DND-41 (cell line): ENCODE measurements around the gene OR2C3.

Experiments
- ATAC-seq: fragments of 200-7000 bp; cut with Tn5 transposase; 3 replicates; pipeline ENCODE4 v1.9.1; 2021; ENCODE audit warnings: low read depth; ENCODE audit not compliant: insufficient read depth
- DNase-seq: peaks from one replicate; pipeline ENCODE4 v3.0.0-alpha.2; 2020
- H2AFZ ChIP-seq: 2 replicates; pipeline ENCODE4 v1.6.0; 2012; ENCODE audit warnings: low read depth, low read length
- H3K27ac ChIP-seq: 2 replicates; pipeline ENCODE4 v1.5.1; 2012; ENCODE audit warnings: low read length, inconsistent platforms
- H3K27me3 ChIP-seq: fragments of 200-600 bp; sonication (generic); 2 replicates; pipeline ENCODE4 v1.6.0; 2012; ENCODE audit warnings: low read length, mild to moderate bottlenecking, inconsistent platforms; ENCODE audit not compliant: insufficient read depth, poor library complexity
- H3K36me3 ChIP-seq: 2 replicates; pipeline ENCODE4 v1.5.1; 2012; ENCODE audit warnings: low read length, inconsistent platforms; ENCODE audit not compliant: insufficient read depth
- H3K4me1 ChIP-seq: 2 replicates; pipeline ENCODE4 v1.5.1; 2012; ENCODE audit warnings: mild to moderate bottlenecking, low read length; ENCODE audit not compliant: insufficient read depth
- H3K4me2 ChIP-seq: 2 replicates; pipeline ENCODE4 v1.6.0; 2012; ENCODE audit warnings: mild to moderate bottlenecking, moderate library complexity, low read length, inconsistent platforms; ENCODE audit not compliant: insufficient read depth
- H3K4me3 ChIP-seq, 2 experiments: fragments of 200-600 bp in 1 of 2; shearing (Covaris generic) in 1 of 2; 2 replicates each; pipeline ENCODE4 v1.5.1; 2012 to 2016; ENCODE audit warnings: inconsistent platforms in 2 of 2, low read length in 2 of 2, mild to moderate bottlenecking in 2 of 2, low read depth in 1 of 2, moderate library complexity in 1 of 2
- H3K79me2 ChIP-seq: 2 replicates; pipeline ENCODE4 v1.6.0; 2012; ENCODE audit warnings: low read length, inconsistent platforms; ENCODE audit not compliant: insufficient read depth
- H3K9ac ChIP-seq: 2 replicates; pipeline ENCODE4 v1.6.0; 2012; ENCODE audit warnings: low read depth, mild to moderate bottlenecking, inconsistent platforms, low read length, moderate library complexity
- H3K9me3 ChIP-seq: 2 replicates; pipeline ENCODE4 v1.5.1; 2012; ENCODE audit warnings: low read length, moderate library complexity, mild to moderate bottlenecking, inconsistent platforms; ENCODE audit not compliant: insufficient read depth, severe bottlenecking
- H4K20me1 ChIP-seq: 2 replicates; pipeline ENCODE4 v1.6.0; 2012; ENCODE audit warnings: low read length; ENCODE audit not compliant: insufficient read depth
- EZH2 ChIP-seq: IDR thresholded peaks from 3 replicates; pipeline ENCODE4 v1.6.1; 2012; ENCODE audit warnings: borderline replicate concordance, low read depth, mild to moderate bottlenecking, moderate library complexity, low read length, inconsistent platforms; ENCODE audit not compliant: severe bottlenecking
- TF ChIP-seq, protein P1 (sequence below): IDR thresholded peaks from 2 replicates; pipeline ENCODE4 v1.5.1; 2012; ENCODE audit warnings: borderline replicate concordance, low read length, moderate library complexity, mild to moderate bottlenecking; ENCODE audit not compliant: poor library complexity, severe bottlenecking; ENCODE audit errors: extremely low read depth

Gene OR2C3

DNA sequence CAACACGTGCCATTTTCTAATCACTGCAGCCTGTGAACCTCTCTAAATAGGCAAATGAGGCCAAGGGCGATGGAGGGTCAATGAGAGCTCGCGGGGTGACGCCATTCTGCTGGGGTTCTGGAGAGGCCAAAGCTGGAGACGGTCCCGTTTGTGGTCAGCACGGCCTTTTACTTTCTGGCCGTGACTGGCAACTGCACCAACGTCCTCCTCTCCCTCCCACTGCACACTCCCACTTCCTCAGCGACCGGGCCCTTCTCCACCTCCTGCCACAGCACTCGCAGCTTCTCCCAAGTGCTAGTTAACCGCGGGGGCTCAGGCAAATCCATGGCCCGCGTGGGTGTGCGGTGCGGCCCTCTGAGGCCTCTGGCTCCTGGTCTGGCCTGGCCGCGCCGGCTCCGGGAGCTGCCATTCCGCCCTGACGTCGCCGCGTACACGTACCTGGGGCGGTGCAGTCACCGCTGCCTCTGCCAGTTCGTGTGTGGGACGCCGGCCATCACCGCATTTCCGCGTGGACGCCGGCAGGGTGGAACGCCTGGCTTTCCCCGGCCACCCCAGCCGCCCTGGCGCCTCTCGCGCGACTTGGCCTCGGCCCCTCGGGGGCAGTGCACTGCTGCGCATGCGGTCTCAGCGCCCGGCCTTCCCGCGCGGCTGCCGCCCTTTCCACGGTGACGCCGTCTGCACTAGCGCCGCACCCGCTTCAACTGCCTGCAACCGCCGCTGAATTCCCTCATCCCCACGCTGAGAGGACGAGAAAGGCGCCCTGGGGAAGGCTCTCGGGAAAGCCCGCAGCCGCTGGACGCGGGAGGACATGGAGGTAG is 18.2 kb downstream of the OR2C3 start:
- H3K36me3 ChIP-seq: no peaks in the 10 kb centered on the region
- no peak overlapping the region for H3K27ac ChIP-seq
- no peaks in the 10 kb centered on the region for H3K4me1 ChIP-seq
- no peak for DNase-seq
- H3K4me2 ChIP-seq: no peak overlapping the region
- no peak for TF ChIP-seq EZH2
- TF ChIP-seq, protein P1, sequence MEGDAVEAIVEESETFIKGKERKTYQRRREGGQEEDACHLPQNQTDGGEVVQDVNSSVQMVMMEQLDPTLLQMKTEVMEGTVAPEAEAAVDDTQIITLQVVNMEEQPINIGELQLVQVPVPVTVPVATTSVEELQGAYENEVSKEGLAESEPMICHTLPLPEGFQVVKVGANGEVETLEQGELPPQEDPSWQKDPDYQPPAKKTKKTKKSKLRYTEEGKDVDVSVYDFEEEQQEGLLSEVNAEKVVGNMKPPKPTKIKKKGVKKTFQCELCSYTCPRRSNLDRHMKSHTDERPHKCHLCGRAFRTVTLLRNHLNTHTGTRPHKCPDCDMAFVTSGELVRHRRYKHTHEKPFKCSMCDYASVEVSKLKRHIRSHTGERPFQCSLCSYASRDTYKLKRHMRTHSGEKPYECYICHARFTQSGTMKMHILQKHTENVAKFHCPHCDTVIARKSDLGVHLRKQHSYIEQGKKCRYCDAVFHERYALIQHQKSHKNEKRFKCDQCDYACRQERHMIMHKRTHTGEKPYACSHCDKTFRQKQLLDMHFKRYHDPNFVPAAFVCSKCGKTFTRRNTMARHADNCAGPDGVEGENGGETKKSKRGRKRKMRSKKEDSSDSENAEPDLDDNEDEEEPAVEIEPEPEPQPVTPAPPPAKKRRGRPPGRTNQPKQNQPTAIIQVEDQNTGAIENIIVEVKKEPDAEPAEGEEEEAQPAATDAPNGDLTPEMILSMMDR: no peak
- no peaks in the 10 kb centered on the region for H4K20me1 ChIP-seq
- no peak overlapping the region for H3K9ac ChIP-seq
- no peak for ATAC-seq
- no peaks in the 10 kb centered on the region for H3K27me3 ChIP-seq
- no peaks in the 10 kb centered on the region for H3K79me2 ChIP-seq
- no peaks in the 10 kb centered on the region for H3K9me3 ChIP-seq
- H3K4me3 ChIP-seq: no peak overlapping the region
- no peak overlapping the region for H2AFZ ChIP-seq

DNA sequence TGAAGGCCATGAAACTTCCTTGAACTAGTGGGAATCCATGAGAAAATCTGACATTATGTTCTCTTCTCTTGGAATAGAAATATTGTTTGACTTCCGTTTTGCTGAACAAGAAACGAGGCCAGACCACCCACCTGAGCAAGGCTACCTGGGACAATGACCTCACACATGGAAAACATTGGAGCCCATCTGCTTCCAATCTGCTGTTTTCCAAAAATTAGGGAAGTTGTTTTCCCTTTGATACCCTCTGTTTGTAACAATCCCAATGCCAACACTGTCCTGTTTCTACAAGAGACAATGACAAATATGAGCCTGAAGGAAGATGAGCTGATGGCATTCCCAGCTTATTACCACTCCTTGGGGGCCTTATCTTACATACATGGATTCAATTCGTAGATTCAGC is 29.4 kb downstream of the OR2C3 start:
- no peak overlapping the region for H3K4me2 ChIP-seq
- no peaks in the 10 kb centered on the region for H3K36me3 ChIP-seq
- no peaks in the 10 kb centered on the region for H3K27me3 ChIP-seq
- H2AFZ ChIP-seq: no peak overlapping the region
- no peaks in the 10 kb centered on the region for H4K20me1 ChIP-seq
- no peak overlapping the region for H3K27ac ChIP-seq
- H3K79me2 ChIP-seq: no peaks in the 10 kb centered on the region
- no peak overlapping the region for H3K9ac ChIP-seq
- DNase-seq (no peak), ATAC-seq (no peak)
- H3K9me3 ChIP-seq: no peaks in the 10 kb centered on the region
- H3K4me3 ChIP-seq: no peak overlapping the region
- H3K4me1 ChIP-seq: no peaks in the 10 kb centered on the region
- no peak for TF ChIP-seq EZH2

DNA sequence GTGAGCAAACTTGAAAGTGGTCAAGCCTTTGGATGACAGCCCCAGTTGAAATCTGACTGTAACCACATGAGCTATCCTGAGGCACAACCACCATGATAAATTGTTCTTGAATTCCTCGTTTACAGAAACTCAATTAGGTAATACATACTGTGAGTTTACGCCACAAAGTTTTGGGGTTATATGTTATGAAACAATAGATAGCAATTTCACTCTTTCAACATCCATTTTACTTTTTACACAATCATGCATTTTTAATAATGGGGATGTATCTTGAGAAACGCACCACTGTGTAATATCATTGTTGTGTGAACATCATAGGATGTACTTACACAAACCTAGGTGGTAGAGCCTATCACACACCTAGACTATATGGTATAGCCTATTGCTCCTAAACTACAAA is 35.4 kb downstream of the OR2C3 start:
- TF ChIP-seq, protein P1: no peak
- no peak for TF ChIP-seq EZH2
- Histone ChIP-seq H3K79me2 (no peaks in the 10 kb centered on the region), H3K27me3 (no peaks in the 10 kb centered on the region), H3K4me1 (no peaks in the 10 kb centered on the region), H4K20me1 (no peaks in the 10 kb centered on the region), H3K27ac (no peak overlapping the region), H3K36me3 (no peaks in the 10 kb centered on the region), H3K4me3 (no peak overlapping the region), H3K9ac (no peak overlapping the region), H2AFZ (no peak overlapping the region), H3K9me3 (no peaks in the 10 kb centered on the region), H3K4me2 (no peak overlapping the region)
- no peak for ATAC-seq
- DNase-seq: no peak

DNA sequence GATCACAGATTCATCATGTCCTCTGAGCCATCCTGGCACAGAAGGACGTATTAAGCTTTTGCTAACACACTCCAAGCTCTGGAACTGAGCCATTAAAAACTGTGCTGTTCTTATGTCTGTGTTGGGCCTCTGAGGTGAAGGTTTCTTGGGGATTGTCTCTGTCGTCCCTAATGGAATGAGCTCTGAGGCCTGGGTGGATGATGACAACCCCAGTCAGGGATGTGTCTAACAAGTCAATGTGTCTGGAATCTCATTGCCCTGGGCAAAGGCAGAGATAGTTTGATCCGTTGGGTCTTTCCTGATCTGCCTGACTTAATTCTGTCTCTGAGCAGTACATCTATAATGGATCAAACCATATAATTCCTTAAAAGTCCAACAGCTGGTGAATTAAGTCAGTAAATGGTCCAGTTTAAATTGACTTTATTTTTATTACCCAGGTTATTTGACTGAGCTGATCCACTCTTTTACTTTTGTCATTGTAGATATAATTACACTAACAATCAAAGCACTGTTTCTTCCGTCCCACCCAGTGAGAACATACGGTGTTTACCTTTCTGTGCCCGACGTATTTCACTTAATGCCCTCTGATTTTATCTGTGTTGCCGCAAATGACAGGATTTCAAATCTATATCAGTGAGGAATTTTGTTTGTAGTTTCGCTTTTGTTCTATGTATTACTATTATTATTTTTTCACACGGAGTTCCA is 39.5 kb downstream of the OR2C3 start:
- H3K9ac ChIP-seq: no peak overlapping the region
- no peaks in the 10 kb centered on the region for H3K4me1 ChIP-seq
- H3K27me3 ChIP-seq: no peaks in the 10 kb centered on the region
- no peak overlapping the region for H3K27ac ChIP-seq
- ATAC-seq: no peak
- H4K20me1 ChIP-seq: no peaks in the 10 kb centered on the region
- no peak for DNase-seq
- no peak overlapping the region for H3K4me2 ChIP-seq
- H3K9me3 ChIP-seq: no peaks in the 10 kb centered on the region
- no peak overlapping the region for H3K4me3 ChIP-seq
- no peaks in the 10 kb centered on the region for H3K79me2 ChIP-seq
- H3K36me3 ChIP-seq: no peaks in the 10 kb centered on the region
- no peak overlapping the region for H2AFZ ChIP-seq
- no peak for TF ChIP-seq EZH2
- TF ChIP-seq, protein P1: no peak
